GM21423 (cell line): ENCODE results near the gene MEGF11.
"Not testable (repeated sequence)": the region's sequence is repeated elsewhere in the genome, so short reads cannot be mapped to it uniquely, and the experiment has no call there.

Source experiments
- ATAC-seq: cut with Tn5 transposase; IDR thresholded peaks from one replicate; pipeline ENCODE4 v1.9.1; 2021; ENCODE audit warnings: mild to moderate bottlenecking, moderate library complexity; ENCODE audit not compliant: unreplicated experiment

MEGF11 gene

GRCh38 chr15:66276546-66276945 is 23.0 kb upstream of the MEGF11 start:
- ATAC-seq: no peak

GRCh38 chr15:66275352-66275751 is 21.8 kb upstream of the MEGF11 start:
- ATAC-seq: no peak

GRCh38 chr15:66270932-66271331 is 17.4 kb upstream of the MEGF11 start:
- ATAC-seq: no peak

DNA sequence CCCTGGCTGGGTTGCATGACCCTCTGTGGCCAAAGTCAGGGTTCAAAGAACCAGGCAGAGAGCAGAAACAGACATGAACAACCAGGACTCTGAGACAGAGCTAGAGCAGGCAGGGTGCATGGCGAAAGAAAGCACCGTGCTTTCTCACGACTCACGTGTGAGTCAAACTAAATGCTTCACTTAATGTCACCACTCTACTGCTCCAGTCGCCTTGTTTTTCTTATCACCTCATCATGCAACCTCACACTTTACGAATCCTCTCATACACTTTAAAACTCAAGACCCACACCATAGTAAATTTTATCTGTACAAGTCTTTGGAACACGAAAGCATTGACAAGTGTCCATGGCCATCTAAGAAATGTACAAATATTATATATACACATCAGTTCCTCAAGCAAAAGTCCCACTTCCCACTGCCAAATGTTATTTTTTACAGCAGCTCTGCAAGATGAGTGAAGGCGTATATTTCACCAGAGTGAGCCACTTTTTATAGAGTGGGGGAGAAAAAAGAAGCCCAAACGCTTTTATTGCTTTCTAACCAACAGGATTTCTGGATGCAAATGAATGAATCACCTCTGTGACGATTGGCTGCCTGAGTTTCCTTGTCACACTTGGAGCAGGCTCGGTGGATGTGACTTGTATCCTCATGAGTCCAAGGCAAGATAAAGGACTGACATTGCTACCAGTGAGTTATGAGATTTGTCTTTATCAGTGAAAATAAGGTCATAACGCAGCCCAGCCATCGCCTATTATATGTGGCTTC is 16.0 kb upstream of the MEGF11 start:
- no peak for ATAC-seq

- no peak for ATAC-seq
Measured at GRCh38 chr15:66264859-66265513, 11.4 kb upstream of the MEGF11 start.

DNA sequence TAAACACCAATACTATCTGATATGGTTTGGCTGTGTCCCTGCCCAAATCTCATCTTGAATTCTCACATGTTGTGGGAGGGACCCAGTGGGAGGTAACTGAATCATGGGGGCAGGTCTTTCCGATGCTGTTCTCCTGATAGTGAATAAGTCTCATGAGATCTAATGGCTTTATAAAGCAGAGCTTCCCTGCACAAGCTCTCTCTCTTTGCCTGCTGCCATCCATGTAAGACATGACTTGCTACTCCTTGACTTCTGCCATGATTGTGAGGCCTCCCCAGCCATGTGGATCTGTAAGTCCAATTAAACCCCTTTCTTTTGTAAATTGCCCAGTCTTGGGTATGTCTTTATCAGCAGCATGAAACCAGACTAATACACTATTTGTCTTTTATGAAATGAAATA is 9.3 kb upstream of the MEGF11 start:
- ATAC-seq: not testable (repeated sequence)

DNA sequence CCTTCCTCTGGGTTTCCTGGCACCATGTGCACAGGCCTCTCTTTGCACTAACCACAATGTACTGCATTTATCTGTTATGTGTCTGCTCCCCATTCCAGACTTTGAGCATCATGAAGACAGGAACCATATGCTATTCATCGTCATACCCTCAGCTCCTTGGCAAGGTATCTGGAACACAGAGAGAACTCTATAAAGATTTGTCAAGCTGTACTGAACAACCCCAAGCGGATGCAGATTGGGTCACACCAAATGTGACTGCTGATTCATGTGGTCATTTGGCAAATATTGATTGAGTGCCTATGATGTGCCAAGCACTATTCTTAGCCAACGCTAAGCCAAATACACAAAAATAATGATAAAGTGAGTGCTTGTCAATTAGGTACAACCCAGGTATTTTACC is 7.5 kb upstream of the MEGF11 start:
- no peak for ATAC-seq

DNA sequence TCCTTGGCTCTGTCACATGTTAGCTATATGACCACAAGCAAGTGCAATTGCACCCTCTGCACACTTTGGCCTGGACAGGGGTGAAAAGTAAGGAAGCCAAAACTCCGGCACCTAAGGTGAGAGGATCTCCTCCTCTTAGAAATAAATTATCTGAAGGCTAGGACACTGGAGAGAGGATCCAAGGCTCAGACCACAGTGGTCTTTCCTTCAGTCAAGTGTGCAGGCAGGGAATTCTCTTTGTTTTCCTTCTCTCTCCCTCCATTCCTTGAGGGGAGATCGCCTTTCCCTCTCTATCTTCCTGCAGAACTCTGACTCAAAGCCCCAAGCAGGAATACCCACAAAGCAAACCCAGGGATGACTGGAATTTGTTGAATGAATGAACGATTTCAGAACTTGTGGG is 3.1 kb upstream of the MEGF11 start:
- ATAC-seq: no peak

DNA sequence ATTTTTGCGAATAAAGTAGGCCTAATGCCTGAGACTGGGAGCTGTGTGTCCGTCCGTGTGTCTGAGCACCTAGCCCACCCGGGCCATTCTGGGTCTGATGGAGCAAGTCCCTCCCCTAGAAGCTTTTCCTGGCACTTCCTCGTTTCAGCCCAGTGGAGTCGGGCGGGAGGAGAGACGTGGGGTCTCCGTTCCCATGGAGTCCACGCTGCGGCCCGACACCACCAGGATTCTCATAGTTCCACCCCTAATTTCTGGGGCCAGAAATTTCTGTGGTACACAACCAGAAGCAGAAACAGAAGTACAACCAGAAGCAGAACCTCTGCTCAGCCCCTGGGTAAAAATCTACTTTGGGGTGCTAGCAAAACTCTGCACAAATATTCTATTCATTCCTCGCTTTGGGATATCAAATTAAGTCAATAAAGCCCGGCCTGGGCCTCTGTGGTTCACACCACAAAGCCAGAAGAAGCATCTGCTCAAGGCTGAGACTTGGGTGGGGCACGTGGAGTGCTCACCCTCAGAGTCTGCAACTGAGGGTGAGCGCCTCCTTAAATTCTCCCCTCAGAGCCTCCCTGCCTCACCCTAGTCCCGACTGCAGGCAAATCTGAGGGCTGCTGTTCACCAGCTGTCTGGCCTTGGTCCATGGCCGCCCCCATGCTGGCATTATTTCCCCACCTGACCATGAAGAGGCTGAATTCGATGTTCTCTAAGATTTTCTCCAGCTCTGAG is 1.6 kb upstream of the MEGF11 start:
- ATAC-seq: no peak

DNA sequence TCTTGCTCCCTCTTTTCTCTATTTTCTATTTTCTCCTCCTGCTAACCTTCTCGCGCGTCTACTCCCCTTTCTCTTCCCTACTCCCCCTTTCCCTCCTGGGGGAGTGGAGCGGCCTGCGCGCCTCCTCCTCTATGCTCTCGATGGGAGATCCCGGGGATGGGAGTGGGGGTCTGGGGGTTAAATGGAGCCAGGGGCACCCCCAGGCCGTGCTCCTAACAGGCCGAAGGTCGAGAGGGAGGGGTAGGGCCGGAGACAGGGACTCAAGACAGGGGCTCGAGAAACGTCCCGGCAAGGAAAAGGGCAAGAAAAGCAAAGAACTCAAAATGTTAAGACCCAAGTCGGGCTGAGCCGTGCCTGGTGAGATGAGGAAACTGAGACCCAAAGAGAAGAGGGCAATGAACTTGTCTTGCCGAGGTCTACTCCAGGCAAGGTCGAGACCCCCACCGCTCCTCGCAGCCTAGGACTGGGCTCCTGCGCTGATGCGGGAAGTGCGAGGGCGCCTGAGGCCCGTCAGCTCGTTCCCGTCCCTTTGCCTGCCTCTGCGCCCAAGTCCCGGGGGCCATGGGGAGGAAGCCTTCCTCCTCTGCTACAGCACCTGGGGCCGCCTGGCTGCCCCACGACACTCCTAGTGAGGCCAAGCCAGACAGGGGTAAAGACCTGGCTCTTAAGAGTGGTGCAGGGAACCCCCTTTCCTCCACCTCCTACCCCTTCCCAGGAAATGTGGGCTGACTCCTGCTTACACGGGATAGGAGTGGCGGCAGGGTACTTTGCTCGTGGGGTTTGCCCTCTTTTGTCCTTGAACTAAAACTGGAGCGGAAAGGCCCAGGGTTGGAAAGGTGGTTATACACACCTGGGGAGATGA is 770 bp upstream of the MEGF11 start:
- no peak for ATAC-seq

GRCh38 chr15:66252685-66253417 is 699 bp downstream of the MEGF11 start:
- no peak for ATAC-seq

DNA sequence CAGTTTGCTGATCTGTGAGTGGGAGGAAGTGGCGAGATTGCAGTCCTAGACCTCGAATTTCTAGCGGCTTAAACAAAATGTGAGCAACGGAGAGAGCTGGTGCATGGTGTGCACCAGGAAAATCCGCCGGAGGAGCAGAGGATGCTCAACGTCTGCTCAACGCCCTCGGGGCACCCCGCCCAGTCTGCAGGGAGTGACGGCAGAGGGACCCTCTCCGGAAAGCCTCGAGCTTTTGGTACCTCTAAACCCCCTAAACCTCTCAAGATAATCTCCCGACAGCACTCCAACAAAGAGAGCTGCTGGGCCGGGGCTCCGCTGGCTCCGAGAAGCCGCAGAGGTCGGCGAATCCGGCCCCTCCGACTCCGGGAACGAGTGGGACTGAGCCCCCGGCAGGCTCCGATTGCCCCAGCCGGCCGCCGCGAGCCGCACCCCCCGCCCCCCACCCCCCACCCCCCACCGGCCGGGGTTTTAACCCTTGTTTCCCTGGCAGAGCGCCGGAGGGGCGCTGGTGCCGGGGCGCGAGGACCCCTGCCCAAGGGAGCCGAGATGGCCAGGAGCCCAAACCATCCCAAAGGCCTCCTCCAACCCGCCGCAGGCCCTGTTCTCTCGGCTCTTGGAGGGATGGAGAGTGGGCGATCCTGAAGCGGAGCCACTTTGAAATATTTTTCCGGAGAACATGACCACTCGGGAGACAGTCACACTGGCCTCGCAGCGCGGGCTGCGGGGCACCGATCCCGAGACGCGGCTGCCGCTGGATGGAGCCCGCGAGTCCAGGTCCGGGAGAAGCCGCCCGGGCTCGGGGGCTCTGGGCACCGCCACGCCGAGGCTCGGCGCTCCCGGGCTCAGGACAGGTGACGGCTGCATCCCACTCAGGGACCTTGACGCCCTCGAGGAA is 1.5 kb downstream of the MEGF11 start:
- no peak for ATAC-seq

GRCh38 chr15:66251065-66251789 is 2.3 kb downstream of the MEGF11 start:
- ATAC-seq: no peak

- ATAC-seq: no peak
Measured at GRCh38 chr15:66249605-66250174, 3.9 kb downstream of the MEGF11 start.

DNA sequence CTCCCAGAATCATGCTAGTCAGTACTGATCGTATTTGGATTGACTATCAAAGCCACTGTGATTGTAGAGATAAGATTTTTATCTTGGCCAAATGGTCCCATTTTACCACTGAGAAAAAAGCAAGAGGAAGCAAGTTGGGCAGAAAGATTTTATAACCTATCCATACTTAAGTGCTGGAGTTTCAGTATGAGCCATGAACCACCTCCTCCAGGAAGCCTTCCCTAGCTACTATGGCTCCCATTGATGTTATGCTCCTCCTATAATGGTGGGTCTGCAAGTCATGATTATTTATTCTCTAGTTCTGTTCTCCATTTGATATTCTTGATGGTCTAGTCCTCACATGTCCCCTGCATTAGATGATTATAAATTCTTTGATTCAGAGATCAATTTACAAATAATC is 6.6 kb downstream of the MEGF11 start:
- ATAC-seq: no peak

- ATAC-seq: not testable (repeated sequence)
Measured at GRCh38 chr15:66245832-66246231, 7.7 kb downstream of the MEGF11 start.

DNA sequence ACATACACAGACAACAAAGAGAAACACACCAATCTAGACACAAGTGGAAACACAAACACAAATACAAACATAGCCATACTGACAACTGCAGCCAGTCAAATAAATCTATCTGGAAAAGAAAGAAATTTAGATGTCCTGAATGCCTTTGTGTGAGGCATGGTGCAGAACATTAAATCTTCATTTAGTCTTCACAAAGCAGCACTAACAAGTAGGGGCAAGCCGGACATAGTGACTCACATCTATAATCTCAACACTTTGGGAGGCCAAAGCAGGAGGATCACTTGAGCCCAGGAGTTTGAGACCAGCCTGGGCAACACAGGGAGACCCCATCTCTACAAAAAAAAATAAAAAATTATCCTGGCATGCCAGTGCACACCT is 11.7 kb downstream of the MEGF11 start:
- no peak for ATAC-seq
